NCI-H510A treated with DMSO at 0.1 percent for 48 hours (cell line): ENCODE data around the gene FBXL20.
"Not testable (repeated sequence)": the region's sequence is repeated elsewhere in the genome, so short reads cannot be mapped to it uniquely, and the experiment has no call there.

ENCODE experiments used
- DNase-seq: peaks from one replicate; lab custom pipeline; 2025; lab: John Stamatoyannopoulos, UW

The FBXL20 gene, protein sequence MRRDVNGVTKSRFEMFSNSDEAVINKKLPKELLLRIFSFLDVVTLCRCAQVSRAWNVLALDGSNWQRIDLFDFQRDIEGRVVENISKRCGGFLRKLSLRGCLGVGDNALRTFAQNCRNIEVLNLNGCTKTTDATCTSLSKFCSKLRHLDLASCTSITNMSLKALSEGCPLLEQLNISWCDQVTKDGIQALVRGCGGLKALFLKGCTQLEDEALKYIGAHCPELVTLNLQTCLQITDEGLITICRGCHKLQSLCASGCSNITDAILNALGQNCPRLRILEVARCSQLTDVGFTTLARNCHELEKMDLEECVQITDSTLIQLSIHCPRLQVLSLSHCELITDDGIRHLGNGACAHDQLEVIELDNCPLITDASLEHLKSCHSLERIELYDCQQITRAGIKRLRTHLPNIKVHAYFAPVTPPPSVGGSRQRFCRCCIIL

DNA sequence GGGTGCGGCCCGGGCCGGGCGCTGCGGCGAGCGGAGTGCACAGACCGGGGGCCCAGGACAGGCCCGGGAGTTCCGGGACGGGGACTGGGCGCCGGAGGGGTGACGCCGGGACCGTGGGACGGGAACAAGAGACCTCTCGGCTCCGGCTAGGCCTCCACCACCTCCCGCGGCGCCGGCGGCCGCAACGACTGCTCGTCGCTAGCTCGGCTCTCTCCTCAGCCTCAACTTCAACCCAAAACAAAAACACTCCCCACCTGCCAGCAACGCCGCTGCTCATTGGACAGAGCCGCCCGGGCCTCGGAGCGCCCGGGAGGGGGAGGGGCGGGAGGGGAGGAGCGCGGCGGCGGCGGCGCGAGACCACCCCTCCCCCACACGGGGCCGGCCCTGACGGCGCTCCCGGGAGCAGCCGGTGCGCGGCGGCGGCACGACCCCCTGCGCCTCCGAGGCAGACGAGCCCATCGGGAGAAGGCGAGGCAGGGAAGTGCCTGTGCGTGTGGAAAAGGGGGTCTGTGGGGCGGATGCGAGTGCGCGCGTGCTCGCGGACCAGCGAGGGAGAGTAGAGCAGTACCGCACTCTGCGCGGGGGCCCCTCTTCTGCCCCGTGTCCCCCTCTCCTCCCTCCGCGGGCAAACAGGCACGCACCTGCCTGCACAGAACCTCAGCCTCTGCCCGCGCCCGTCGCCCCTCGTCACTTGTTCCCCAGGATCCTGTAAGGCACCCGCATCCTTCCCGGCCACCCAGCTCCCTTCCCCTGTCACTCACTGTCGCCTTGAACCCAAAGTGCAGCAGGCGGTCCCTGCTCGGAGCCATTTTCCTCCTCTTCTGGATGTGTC, at the start of gene FBXL20:
Gene FBXL20 (minus strand): TSS at position 215 of the 832 bp plus-strand sequence. CDS start 224 bp downstream, outside the sequence.
- peak; percentile 69 for DNase-seq

DNA sequence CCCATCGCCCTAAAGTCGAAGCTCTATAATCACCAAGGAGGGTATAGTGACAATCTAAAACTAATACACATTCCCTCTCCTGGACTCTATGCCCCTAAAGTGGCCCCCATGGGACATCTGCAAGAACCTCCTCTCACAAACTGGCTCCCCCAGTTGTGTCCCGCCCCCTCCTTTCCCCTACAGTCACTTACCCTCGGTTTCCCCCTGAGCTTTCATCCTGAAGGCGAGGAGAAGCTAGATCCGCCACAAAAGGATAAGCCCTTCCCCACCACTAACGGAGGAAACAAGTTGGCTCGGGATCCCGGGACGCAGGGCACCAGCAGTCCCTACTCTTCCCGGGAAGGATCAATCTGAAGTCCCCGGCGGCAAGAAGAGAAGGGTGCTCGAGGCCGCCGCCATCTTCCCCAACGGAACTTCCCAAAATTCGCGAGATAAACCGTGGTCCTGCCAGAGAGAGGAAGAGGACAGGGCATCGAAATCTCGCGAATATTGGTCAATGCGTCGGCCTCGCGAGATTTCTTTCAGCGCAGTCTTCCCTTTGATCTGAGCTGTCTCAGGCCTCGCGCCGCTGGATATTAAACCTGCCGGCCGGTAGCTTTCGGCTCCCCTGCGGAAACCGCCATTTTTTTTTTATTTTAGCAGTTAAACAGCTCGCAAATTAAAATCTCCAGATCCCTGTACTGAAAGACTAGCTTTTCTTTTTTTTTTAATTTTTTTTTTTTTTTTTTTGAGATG, 49.6 kb upstream of the FBXL20 start, which contains the start of gene MED1:
Gene MED1 (minus strand): TSS at position 417 of the 735 bp plus-strand sequence. CDS start 201 bp downstream, at position 216.
- DNase-seq, result peak; percentile 99

DNA sequence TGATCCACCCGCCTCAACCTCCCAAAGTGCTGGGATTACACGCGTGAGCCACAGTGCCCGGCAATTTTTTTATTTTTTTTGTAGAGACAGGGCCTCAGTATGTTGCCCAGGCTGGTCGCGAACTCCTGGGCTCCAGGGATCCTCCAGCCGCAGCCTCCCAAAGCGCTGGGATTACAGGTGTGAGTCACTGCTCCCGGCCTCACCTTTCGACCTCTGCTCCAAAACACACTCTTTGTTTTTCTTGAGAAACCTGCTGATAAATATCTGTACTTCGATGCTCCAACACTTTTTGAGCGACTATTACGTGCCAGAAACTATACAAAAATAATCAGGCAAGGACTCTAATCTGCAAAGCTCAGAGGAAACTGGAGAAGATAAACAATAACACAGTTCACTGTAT, 48.6 kb upstream of the FBXL20 start:
- no peak for DNase-seq

DNA sequence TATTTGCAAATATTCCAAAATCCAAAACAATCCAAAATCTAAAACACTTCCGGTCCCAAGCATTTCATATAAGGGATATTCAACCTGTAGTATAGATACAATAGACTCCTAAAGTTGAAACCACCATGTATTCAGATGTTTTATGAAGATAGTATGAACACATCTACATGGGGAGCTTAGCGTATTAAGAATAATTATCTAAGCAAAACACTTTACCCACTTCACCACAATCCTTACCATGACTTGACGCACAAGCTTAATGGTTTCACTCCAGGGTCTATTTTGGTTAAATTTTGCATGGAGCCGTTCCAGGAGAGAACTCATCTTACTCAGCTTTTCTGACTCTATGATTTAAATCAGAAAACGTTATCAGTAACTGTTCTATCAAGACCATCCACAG, 46.1 kb upstream of the FBXL20 start:
- DNase-seq, result no peak

DNA sequence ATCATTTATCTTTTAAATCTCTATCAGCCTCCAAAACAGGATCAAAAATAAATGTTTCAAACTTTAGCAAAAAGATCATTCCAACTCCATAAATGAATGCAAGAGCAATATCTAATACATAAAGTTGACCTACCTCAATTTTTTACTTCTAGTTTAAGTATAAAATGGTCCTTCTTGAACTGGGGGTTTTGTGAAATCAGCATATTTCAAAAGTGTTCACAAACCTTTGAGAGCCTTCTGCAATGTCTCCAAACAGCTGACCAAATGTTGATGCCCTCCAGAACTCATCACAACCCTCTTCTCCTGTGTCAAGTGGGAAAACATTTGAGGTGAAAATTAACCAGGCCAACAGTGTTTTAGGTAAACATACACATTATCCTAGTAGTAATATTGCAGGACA, 41.9 kb upstream of the FBXL20 start:
- DNase-seq, result no peak

DNA sequence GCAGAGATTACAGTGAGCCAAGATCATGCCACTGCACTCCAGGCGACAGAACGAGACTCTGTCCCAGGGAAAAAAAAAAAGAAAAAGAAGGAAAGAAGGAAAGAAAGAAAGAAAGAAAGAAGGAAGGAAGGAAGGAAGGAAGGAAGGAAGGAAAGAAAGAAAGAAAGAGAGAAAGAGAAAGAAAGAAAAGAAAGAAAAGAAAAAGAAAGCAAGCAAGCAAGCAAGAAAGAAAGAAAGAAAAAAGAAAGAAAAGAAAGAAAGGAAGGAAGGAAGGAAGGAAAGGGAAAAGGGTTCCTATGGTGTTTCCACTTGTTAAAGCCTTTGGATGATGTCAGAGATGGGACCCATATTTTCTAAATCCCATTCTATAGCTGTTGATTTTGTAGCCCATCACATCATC, 38.4 kb upstream of the FBXL20 start:
- not testable (repeated sequence) for DNase-seq

DNA sequence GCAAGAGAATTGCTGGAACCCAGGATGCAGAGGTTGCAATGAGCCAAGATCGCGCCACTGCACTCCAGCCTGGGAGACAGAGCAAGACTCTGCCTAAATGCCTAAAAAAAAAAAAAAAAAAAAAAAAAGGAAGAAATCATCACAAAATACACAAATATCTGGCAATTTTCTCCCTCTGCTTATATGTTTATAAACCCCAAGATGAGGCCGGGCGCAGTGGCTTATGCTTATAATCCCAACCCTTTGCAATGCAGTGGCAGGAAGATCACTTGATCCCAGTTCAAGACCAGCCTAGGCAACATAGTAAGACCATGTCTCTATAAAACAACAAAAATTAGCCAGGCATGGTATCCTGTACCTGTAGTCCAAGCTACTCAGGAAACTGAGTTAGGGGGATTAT, 28.2 kb upstream of the FBXL20 start:
- DNase-seq, result no peak

DNA sequence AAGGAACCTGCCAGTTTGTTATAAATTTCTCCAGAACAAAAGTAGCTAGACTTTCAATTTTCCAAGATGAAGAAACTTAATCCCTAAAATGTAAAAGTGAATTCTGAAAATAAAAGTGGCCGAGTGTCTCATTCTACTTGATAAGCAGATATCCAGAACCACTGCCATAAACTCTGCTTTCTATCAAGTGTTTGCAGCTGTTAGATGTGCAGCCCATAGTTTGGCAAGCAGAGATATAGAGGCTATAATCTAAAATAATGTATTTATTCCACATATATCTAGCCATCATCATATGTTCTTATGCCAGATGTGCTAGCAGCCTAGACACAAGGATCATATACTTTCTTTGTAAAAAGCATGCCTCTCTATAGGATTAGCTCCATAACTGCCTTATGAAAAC, 14.7 kb upstream of the FBXL20 start:
- DNase-seq, result no peak

DNA sequence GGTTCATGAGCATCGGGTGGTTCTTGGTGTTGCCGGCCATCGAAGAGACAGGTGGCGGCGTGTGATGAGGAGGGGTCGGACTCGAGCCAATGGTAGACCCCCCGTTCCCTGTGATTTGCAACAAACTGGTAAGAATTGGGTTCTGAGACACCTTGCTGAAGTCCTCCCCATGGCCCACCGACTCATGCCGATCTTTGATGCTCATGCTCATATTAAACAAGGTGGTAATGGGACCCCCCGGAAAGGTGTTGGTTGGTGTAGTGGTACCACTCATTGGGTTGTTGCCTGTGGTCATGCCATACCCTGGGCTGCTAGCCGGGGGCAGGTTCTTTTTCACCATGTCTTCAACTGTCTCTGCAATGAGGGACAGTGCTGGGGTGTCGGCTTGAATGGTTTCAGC, 8.9 kb upstream of the FBXL20 start:
- no peak for DNase-seq

DNA sequence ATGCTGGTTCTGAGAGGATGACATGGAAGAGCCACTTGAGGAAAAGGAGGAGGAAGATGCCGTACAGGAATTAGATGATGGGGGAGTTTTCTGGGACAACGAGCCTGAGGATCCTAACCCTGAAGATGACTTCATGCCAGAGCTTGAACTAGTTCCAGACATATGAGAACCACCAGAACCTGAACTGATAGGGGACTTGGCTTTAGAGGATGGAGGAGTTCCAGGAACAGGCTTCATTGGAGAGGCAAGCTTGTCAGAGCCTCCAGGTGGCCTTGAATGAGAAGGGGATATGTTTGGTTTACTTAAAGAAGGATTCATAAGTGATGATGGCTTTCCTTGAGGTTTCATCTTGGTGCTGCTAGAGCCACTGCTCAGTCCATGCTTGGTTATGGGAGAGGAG, 6.9 kb upstream of the FBXL20 start:
- no peak for DNase-seq

DNA sequence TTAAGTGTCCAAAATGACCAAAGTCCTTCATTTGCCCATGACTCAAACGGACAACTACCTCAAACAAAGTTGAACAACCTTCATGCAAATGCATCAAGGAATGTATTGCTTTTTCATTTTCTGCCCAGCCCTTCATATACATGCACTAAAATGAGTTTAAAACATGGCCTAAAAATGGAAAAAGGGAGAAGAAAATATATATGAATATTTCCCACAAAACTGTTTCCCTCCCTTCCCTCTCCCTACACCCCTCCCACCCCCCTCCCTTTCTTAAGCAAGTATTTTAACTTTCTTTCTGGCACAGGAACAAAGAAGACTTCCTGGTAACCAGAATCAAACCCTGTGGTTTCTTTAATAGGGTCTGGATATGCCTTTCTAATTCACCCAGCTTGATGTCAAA, 5.5 kb upstream of the FBXL20 start:
- no peak for DNase-seq

DNA sequence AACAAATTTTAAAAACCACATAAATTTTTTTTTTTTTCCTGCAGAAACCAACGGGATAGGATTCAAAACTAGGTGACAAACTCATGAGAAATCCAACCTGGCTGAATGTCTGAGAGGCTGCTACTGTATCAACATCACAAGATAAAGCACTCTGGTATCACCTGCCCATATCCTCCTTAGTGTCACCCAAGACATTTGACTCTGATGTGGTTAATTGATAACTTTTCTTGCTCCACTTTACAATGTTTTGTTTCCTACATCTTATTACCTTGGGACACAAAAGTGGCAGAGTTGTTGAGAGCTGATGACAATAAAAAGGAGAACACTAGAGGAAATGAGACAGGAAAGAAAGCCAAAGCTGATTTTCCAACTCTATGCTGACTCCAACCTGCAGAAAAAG, 4.0 kb upstream of the FBXL20 start:
- DNase-seq, result no peak

DNA sequence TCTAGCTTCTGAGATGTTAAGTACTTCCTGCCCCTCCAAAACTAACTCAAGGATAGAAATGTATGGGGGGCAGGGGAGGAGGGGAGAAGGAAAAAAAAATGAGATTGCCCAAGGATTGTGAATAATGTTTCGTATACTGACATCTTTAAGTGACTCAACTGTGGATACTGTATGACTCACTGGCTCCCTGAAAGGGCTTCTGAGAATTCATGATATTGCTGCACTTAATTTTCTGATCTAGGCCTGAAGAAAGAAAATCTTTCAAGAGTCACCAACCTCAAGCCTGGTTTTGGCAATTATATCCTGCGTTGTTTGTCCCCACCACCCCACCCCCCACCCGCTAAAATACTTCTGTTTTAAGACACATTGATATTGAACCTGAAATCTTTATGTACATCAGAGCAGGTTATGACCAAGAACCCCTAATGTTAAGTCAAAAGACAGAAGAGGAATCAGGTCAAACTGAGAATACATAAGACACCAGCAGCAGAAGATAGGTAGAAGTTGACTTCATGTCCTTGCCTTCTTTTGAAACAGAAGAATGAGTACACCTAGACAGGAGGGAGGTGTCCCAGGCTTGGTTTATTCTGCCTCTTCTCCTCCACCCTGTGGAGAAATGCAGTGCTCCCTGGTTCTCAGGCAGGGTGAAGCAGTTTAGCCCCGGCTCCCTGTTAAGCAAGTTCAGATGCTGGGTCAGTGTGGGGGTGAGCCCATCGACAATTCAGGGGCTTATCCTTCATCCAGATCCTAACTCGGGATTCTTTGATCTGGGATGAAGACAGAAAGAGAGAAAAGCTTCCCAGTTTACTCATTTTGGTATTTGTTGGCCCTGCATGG, 3.3 kb upstream of the FBXL20 start:
- no peak for DNase-seq

DNA sequence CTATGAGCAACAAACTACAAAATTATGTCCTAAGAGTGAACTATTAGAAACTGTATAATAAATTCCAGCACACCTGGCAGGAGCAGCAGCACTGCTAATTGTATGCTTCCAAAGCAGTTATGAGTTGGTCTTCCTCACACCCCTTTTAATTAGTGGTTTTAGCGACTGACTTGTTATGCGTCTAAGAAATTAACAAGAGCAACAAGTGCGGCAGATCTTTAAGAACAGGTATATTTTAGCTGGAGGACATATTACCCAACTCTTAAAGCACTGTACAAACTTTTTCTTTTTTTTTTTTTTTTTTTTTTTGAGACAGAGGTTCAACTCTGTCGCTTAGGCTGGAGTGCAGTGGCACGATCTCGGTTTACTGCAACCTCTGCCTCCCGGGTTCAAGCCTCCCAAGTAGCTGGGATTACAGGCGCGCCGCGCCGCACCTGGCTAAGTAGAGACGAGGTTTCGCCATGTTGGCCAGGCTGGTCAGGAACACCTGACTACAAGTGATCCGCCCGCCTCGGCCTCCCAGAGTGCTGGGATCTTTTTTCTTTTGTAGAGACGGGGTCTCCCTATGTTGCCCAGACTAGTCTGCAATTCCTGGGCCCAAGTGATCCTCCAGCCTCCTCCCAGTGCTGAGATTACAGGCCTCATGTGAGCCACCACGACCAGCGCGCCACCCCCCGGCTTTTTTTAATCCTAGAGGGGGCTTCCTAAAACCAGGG, 1.6 kb upstream of the FBXL20 start:
- no peak for DNase-seq

DNA sequence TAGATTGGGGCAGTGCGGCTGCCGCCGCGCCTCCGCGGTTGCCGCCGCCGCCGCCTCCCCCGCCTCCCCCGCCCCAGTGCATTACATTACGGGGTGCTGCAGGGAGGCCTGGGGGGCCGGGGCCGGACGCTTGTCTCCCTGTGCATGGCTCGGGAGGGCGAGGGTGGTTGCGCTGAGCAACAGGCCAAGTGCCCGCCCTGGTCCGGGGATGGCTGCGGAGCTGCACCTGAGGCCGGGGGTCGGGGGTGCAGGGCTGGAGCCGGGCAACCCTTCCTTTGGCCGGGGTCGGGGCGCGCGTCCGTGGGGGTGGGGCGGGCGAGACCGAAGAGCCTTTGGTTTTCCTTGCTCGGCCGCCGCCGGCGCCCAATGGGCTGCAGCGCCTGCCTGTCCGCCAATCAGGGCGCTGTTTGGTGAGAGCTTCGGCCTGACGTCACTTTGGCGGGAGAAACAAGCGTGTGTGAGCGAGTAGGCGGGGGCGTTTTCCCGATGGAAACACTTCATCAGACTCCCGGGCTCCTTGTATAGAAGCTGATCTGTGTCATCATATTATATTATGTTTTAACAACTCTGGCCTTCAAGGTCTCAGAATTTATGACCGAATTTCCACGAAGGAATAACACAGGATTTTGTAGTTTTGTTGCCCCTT, 941 bp upstream of the FBXL20 start:
- peak; percentile 90 for DNase-seq

DNA sequence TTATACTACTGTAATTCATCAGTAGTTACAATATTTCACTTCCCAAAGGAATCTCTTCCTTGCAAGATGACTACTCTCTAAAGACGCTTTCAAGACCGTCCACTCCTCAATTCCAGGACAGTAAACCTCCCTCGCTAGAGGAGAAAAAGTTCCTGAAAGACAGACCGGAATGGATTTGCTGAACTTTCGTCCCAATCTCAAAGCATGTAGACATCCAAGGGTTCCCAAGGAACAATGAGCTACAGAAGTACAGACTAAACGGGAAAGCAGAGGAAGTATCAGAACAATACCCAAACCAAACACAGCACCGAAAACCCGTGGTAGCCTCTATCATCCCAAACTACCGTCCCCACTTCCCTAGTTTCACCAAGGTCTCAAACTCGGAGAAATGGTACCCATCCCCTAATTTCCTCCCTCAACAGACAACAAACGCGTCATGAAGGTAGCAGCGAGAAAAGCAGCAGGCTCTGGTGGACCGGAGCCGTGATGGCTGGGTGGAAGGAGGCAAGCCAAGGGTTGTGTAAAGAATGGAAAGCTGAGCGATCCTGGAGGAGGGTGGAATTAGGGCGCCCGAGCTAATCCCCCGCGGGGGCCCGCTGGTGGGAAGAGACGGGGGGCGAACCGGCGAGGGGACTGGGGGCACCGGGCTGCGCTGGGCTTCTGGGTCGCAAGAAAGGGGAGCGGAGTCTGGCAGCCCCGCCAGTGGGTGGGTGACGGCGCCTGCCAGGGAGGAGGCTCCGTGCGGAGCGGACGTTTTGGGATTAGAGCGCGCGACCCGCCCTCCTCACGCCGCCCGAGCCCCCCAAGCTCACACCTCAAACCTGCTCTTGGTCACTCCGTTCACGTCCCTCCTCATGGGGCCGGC, 647 bp downstream of the FBXL20 start:
- DNase-seq, result peak; percentile 4

DNA sequence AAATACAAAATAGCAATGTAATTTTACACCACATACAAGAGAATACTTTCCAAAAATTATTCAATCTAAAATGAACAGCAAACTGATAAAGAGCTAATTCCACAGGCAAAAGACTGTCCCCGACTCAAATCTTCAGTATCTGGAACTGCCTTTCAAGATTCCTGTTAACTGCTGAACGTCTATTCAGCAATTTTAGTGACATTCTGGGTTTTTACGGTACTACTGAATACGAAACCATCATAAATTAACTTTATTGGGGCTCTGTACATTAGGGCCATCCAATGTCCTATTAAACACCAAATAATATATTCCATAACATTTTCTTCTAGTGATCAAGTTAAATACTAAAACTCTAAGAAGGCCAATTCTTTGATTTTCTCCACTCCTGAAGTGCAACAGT, 1.6 kb downstream of the FBXL20 start:
- DNase-seq, result no peak

DNA sequence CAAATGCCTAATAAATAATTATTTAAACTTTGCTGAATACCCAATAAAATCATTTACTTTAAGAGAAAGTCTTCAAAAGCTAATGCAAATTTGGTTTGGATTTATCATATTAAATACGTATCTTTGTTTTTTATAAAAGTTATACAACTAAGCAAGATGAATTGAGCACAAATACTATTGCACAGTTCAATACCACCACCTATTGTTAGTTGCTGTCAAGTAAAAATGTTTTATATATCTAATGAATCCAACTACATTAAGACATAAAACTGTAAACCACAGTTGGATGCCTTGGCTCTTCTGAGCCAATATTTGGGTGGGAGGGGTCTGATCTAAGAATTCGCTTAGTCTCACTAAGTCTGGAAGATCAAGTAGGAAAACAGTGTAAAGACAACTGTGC, 7.7 kb downstream of the FBXL20 start:
- no peak for DNase-seq

DNA sequence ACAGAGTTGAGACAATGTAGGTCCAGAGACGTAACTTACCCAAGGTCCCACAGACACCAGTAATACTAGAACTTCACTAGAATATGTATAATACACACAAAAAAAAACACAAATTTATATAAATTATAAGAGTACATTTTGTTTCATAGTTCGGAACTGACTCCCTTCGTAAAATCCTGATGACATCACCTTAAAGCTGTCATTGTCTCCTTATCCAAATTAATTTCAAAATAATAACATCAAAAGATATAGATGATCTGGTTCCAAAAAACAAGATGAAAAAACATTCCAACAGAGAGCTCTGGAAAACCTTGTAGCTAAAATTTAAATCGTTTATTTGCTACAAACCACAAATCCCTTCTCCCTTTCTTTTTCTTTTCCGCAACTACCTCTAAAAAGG, 10.0 kb downstream of the FBXL20 start:
- DNase-seq, result no peak
